ENCODE results near the gene PRDM13. TPM values are rescaled to one million over a fixed set of nuclear protein-coding genes. Genes with fewer than 3 reads are reported as not detected.

PRDM13 gene
- polyA plus RNA-seq, 2 of the 4 experiments (the other 2 are of a cell fraction): 0.41 to 0.74 TPM

DNA sequence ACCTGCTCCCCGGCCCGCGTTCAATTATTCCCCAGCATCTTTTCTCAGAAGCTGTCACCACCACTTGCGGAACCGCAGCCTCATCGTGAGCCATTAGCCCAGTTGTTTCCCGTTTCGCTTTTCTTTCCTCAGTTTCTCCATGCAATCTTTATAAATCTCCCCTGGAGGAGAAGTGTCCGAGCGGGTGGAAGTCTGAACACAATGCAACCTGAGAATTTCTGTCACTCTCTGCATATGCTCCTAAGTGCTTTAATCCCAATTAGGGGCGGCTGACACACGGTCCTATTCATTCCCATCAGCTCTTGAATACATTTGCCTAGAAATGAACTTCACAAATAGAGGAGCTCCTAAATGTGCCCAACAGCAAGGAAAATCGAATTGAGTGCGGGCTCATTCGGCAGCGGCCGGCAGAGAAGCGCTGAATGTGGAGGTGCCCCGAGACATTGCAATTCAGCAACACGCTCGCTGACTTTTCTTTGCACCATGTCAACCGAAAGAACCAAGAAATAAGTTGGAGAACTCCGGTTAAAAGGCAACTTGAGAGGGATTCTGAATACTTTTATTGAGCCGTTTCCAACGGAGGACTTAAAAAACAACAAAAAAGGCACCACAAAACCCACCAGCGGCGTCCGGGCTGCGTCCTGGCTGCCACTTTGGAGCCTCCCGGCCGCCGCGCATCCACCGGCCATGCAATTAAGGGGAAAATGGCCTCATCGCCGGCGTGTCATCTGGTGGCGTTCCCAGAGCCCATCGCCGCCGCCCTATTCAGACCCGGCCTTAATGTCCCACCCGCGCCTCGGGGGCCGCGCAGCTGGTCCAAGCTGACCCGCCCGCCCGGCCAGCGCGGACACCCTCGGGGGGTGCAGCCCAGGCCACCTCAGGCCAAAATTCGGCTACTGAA is 3.9 kb upstream of the PRDM13 start:
- TF ChIP-seq, protein P1, sequence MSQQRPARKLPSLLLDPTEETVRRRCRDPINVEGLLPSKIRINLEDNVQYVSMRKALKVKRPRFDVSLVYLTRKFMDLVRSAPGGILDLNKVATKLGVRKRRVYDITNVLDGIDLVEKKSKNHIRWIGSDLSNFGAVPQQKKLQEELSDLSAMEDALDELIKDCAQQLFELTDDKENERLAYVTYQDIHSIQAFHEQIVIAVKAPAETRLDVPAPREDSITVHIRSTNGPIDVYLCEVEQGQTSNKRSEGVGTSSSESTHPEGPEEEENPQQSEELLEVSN (IDR thresholded peaks at IDR 0.05; ENCODE audit: borderline replicate concordance, low read depth): no peak
- TF ChIP-seq, protein P2, sequence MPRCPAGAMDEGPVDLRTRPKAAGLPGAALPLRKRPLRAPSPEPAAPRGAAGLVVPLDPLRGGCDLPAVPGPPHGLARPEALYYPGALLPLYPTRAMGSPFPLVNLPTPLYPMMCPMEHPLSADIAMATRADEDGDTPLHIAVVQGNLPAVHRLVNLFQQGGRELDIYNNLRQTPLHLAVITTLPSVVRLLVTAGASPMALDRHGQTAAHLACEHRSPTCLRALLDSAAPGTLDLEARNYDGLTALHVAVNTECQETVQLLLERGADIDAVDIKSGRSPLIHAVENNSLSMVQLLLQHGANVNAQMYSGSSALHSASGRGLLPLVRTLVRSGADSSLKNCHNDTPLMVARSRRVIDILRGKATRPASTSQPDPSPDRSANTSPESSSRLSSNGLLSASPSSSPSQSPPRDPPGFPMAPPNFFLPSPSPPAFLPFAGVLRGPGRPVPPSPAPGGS (IDR thresholded peaks at IDR 0.05): no peak
- TF ChIP-seq MAZ (IDR thresholded peaks at IDR 0.05; ENCODE audit: borderline replicate concordance, low read depth, low read length) (no peak), HEYL (CRISPR knock-in tag; IDR thresholded peaks at IDR 0.05) (no peak), RAD21 (conservative IDR thresholded peaks at IDR 0.05 in 1 of 2, IDR thresholded peaks at IDR 0.05 in 1 of 2) (no peak), ZC3H11A (IDR thresholded peaks at IDR 0.05) (no peak), ESRRA (IDR thresholded peaks at IDR 0.05; ENCODE audit: borderline replicate concordance, low read length) (no peak), POLR2AphosphoS2 (conservative IDR thresholded peaks at IDR 0.05; ENCODE audit: low read length) (no peak), RCOR1 (IDR thresholded peaks at IDR 0.05; ENCODE audit: low read depth, low read length) (no peak), NR3C1 (IDR thresholded peaks at IDR 0.05) (no peak), POLR2A (IDR thresholded peaks at IDR 0.05; ENCODE audit: low read length) (no peak), BHLHE40 (IDR thresholded peaks at IDR 0.05; ENCODE audit: low read depth, low read length) (no peak), NFE2L2 (conservative IDR thresholded peaks at IDR 0.05; ENCODE audit: low read length) (no peak)
- TF ChIP-seq, protein P3, sequence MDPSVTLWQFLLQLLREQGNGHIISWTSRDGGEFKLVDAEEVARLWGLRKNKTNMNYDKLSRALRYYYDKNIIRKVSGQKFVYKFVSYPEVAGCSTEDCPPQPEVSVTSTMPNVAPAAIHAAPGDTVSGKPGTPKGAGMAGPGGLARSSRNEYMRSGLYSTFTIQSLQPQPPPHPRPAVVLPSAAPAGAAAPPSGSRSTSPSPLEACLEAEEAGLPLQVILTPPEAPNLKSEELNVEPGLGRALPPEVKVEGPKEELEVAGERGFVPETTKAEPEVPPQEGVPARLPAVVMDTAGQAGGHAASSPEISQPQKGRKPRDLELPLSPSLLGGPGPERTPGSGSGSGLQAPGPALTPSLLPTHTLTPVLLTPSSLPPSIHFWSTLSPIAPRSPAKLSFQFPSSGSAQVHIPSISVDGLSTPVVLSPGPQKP (IDR thresholded peaks at IDR 0.05; ENCODE audit: low read depth, low read length): no peak
- ATAC-seq: peak; percentile 39 to 57; a peak in 5 of 6 replicates

DNA sequence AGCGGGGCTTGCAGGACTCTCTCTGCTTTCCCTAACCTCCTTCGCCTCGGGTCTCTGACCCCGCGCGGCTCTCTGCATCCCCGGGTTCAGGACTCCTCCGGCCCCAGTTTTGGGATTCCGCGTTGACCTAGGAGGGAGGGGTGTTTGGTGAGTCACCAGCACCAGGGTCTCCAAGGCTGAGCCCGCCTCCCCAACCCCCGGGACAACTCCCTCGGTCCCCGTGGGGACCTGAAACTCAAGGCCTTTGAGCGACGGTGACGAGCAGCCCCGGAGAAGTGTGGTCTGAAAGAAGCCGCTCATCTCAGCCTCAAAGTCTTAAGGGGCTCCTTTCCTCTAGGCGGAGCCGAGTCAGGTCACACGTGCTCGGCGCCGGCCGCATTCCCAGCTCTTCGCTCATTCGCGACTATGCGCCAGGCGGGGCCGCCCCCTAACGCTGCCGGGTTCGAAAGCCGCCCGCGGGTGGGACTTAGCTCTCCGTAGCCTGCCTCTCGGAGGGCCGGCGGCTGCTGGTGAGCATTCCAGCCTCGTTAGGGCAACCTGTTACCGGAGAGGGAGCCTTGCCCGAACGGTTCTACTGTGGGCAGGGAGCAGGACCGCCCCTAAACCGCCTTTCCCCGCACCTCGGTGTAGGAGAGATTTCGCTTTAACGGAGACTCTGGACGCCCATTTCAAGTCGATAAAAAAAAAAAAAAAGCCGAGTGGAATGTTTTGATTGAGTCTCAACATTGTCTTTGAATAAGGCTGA is 3.0 kb upstream of the PRDM13 start:
- Histone ChIP-seq H3K4me2 (peak overlapping the region; percentile 94), H3K4me1 (no peaks in the 10 kb centered on the region), H3K27ac (peak overlapping the region; percentile 26 to 70; a peak in 4 of 6 replicates), H3K9me3 (no peaks in the 10 kb centered on the region), H3K4me3 (peak overlapping the region; percentile 46)
- DNase-seq (ENCODE audit: low read depth in 1 of 2, low spot score in 1 of 2) (peak; percentile 13 to 14), ATAC-seq (peak; percentile 73 to 87), FAIRE-seq (no peak)
- WGBS (ENCODE audit: missing lambda C conversion rate): 4% methylated on average over 22 of the region's 55 CpGs
- TF ChIP-seq, protein P1 (IDR thresholded peaks at IDR 0.05; ENCODE audit: borderline replicate concordance, low read depth): peak; percentile 86
- TF ChIP-seq CEBPB (IDR thresholded peaks at IDR 0.05) (no peak), FOXS1 (CRISPR knock-in tag; IDR thresholded peaks at IDR 0.05) (no peak), HOXB13 (CRISPR knock-in tag; IDR thresholded peaks at IDR 0.05; ENCODE audit: low read depth) (no peak), NFE2L2 (conservative IDR thresholded peaks at IDR 0.05; ENCODE audit: low read length) (no peak), ZNF302 (CRISPR knock-in tag; IDR thresholded peaks at IDR 0.05) (no peak), SMC3 (IDR thresholded peaks at IDR 0.05) (no peak)
- TF ChIP-seq, protein P4, sequence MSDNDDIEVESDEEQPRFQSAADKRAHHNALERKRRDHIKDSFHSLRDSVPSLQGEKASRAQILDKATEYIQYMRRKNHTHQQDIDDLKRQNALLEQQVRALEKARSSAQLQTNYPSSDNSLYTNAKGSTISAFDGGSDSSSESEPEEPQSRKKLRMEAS (IDR thresholded peaks at IDR 0.05): peak; percentile 75
- TF ChIP-seq, protein P5, sequence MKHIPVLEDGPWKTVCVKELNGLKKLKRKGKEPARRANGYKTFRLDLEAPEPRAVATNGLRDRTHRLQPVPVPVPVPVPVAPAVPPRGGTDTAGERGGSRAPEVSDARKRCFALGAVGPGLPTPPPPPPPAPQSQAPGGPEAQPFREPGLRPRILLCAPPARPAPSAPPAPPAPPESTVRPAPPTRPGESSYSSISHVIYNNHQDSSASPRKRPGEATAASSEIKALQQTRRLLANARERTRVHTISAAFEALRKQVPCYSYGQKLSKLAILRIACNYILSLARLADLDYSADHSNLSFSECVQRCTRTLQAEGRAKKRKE (CRISPR knock-in tag; IDR thresholded peaks at IDR 0.05; ENCODE audit: low read depth): no peak
- ChIA-PET CTCF (interaction anchor here (1.2 to 2.0 kb wide), 3 partner anchors 10 to 265 kb away, joined by 3 to 10 read pairs (median 4); no protein-coding TSS in a partner anchor), POLR2A (no interaction called here)

More for the DNA sequence above, 3.9 kb upstream of the PRDM13 start:
- Histone ChIP-seq H3K4me3 (peak overlapping the region; percentile 46), H3K4me1 (no peaks in the 10 kb centered on the region), H3K4me2 (peak overlapping the region; percentile 94), H3K27ac (peak overlapping the region in 1 of 2 experiments; percentile 70; a peak in 4 of 6 replicates), H3K9me3 (no peaks in the 10 kb centered on the region)
- ChIA-PET POLR2A (no interaction called here), CTCF (interaction anchor here (1.2 to 2.0 kb wide), 3 partner anchors 11 to 265 kb away, joined by 3 to 10 read pairs (median 4); no protein-coding TSS in a partner anchor)
- FAIRE-seq: no peak
- 73% methylated on average over 35 of the region's 54 CpGs for WGBS (ENCODE audit: missing lambda C conversion rate)
- DNase-seq (ENCODE audit: low read depth in 1 of 2, low spot score in 1 of 2): no peak

Data from A549 (cell line).